ENCODE measurements around the gene S100A16.
"Not testable (repeated sequence)": the region's sequence is repeated elsewhere in the genome, so short reads cannot be mapped to it uniquely, and the experiment has no call there.

S100A16 gene

DNA sequence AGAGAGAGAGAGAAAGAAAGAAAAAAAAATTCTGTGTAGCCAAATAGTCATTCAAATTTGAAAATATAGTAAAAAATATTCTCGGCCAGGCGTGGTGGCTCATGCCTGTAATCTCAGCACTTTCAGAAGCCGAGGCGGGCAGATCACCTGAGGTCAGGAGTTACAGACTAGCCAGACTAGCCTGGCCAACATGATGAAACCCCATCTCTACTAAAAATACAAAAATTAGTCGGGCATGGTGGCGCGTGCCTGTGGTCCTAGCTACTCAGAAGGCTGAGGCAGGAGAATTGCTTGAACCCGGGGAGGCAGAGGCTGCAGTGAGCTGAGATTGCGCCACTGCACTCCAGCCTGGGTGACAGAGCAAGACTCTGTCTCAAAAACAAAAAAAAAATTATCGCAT lies 24.9 kb downstream of the S100A16 start:
- not testable (repeated sequence) for FAIRE-seq; DNase-seq (ENCODE audit: low spot score)

DNA sequence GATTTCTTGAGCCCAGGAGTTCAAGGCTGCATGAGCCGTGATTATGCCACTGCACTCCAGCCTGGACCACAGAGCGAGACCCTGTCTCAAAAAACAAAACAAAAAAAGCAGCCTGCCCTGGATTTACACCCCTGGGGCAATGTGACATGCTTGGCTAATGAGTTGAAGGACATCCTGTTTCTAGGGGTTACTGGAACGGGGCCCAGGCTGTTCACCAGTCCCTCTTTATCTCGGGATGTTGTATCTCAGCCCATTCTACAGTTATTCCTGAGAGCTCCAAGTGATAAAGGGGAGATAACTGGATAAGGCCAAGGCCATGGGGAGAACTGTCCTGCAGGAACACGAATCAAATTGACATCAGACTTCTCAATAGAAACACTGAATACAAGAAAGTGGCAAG lies 25.6 kb downstream of the S100A16 start:
- no peak for DNase-seq (ENCODE audit: low spot score)
- no peak for FAIRE-seq

DNA sequence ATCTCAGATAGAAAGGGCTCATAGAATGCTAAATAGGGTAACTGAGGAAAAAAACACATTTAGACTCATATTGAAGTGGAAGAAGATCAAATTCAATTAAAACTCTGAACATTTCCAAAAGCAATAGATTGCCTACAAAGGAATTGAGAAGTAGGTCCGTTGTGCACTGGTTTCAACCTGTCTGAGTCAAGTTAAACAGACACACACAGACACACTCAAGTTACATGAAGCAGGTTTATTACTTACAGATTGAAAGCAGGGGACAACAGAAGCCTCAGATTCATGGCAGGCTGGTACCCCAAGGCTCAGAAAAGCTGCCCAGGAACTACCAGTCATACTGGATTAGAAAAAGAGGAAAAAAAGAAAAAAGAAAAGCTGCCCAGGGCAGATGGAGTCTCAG lies 26.6 kb downstream of the S100A16 start:
- FAIRE-seq: no peak
- no peak for DNase-seq (ENCODE audit: low spot score)

DNA sequence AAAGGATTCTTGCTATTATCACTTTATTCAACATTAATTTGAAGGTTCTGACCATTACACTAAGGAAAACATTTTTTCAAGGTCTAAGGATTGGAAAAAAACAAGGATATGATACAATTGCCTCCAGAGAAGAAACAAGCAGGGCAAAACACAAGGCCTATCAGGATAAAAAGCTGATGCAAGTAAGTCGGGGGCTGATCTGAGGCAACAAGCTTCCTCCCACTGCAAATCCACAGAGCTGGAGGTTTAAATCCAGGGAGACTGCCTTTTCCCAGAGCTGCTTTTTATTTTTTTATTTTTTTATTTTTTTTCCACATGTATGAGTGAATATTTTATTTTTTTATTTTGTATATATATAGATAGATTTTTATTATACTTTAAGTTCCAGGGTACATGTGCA lies 27.9 kb downstream of the S100A16 start:
- FAIRE-seq (no peak), DNase-seq (ENCODE audit: low spot score) (no peak)

DNA sequence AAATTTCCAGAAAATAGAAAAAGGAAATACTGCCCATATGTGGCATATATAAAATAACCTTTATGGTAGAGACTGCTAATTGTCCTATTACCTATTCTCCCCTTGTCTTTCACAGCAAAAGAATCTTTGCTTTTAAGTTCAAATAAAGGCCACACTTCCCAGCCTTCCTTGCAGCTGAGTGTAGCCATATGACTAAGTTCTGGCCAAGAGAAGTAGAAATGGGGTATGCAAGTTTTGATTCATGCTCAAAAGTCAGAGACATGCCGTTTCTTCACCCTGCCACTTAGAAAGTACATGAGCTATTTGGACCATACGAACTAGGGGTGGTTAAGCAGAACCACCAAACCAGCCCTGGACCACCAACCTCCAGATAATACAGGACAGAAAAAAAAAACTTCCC lies 29.0 kb downstream of the S100A16 start:
- no peak for FAIRE-seq
- DNase-seq (ENCODE audit: low spot score): no peak

DNA sequence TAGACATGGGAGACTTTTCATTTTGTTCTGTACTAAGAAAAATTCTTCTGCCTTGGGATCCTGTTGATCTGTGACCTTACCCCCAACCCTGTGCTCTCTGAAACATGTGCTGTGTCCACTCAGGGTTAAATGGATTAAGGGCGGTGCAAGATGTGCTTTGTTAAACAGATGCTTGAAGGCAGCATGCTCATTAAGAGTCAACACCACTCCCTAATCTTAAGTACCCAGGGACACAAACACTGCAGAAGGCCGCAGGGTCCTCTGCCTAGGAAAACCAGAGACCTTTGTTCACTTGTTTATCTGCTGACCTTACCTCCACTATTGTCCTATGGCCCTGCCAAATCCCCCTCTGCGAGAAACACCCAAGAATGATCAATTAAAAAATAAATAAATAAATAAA lies 29.4 kb downstream of the S100A16 start:
- not testable (repeated sequence) for DNase-seq (ENCODE audit: low spot score); FAIRE-seq

DNA sequence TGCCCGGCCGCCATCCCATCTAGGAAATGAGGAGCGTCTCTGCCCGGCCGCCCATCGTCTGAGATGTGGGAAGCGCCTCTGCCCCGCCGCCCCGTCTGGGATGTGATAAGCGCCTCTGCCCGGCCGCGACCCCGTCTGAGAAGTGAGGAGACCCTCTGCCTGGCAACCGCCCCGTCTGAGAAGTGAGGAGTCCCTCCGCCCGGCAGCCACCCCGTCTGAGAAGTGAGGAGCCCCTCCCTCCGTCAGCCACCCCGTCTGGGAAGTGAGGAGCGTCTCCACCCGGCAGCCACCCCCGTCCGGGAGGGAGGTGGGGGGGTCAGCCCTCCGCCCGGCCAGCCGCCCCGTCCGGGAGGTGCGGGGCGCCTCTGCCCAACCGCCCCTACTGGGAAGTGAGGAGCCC lies 30.1 kb downstream of the S100A16 start:
- not testable (repeated sequence) for DNase-seq (ENCODE audit: low spot score); FAIRE-seq

DNA sequence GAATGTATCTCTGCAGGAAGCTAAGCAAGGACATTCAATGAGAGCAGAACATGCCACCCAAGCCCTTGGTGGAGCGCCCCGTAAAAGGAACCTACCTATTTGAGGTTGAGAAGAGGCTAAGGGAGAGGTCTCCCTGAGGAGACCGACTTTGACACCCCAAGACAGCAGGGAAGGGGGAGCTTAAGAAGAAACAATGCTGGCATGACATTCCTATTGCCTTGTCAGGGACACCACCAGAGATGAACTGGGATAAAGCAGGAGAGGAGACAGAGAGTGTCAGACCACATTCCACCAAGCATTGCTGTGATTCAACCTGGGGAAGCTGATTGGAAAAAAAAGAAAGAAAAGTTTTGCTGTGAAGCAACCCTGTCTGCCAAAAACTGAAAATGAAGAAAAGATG lies 34.0 kb downstream of the S100A16 start:
- no peak for FAIRE-seq
- no peak for DNase-seq (ENCODE audit: low spot score)

DNA sequence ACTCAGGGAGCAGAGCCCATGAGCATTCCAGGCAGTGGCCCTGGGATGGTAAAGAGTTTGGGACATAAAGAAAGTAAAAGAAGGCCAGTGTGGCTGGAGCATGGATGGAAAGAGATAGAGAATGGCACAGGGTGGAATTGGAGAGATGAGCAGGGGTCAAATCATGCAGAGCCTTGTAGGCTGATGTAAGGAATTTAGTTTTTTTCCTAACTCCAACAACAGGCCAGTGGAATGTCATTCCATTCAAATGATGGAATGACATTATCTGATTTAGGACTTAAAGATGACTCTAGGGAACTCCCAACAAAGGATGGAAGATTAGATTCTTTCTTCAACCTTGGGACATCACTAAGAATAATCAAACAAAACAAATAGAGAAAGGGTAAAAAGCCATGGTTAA lies 34.4 kb downstream of the S100A16 start:
- DNase-seq (ENCODE audit: low spot score) (peak; percentile 11), FAIRE-seq (no peak)

DNA sequence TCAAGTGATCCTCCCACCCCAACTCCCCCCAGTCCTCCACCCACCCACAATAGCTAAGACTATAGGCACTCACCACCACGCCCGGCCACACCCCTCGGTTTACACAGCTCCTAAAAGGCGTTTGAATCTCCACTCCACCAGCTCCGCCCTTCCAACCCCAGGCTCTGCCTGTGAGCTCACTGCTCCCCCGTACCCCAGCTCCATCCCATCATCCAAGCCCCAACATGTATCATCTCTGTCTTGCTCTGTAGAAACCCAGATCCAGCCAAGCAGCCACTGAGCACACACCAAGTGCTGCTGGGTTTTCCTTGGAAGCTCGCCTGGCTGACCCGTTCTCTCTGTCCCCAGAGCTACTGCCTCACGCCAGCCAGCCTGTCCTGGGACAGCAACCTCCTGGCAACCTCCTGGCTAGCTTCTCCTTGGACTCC lies 35.3 kb downstream of the S100A16 start:
- FAIRE-seq: no peak

DNA sequence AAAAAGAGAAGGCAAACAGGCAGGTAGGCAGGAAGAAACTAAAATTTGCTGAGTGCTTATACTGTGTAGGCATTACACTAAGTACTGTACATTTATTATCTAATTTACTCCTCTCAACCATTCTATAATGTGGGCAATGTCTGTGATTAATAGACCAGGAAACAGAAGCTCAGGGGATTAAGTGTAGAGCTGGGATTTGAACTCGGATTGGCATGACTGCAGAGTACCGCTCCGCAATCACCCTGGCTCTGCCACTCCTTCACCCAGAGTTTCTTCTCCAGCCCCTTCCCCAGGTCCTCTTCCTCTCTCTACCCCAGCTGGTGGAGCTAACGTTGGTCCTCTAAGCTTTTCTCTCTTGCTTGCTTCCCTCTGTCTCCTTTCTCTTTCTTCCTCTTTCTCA lies 35.8 kb downstream of the S100A16 start:
- no peak for DNase-seq (ENCODE audit: low spot score)
- FAIRE-seq: no peak

More for the DNA sequence above, 35.3 kb downstream of the S100A16 start:
- no peak for DNase-seq (ENCODE audit: low spot score)

DNA sequence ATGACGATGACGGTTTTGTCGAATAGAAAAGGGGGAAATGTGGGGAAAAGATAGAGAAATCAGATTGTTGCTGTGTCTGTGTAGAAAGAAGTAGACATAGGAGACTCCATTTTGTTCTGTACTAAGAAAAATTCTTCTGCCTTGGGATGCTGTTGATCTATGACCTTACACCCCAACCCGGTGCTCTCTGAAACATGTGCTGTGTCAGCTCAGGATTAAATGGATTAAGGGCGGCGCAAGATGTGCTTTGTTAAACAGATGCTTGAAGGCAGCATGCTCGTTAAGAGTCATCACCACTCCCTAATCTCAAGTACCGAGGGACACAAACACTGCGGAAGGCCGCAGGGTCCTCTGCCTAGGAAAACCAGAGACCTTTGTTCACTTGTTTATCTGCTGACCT lies 37.4 kb downstream of the S100A16 start:
- not testable (repeated sequence) for FAIRE-seq; DNase-seq (ENCODE audit: low spot score)

DNA sequence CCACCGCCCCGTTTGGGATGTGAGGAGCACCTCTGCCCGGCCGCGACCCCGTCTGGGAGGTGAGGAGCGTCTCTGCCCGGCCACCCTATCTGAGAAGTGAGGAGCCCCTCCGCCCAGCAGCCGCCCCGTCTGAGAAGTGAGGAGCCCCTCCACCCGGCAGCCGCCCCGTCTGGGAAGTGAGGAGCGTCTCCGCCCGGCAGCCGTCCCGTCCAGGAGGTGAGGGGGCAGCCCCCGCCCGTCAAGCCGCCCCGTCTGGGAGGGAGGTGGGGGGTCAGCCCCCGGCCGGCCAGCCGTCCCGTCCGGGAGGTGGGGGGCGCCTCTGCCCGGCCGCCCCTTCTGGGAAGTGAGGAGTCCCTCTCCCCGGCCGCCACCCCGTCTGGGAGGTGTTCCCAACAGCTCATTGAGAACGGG lies 37.9 kb downstream of the S100A16 start:
- not testable (repeated sequence) for DNase-seq (ENCODE audit: low spot score); FAIRE-seq

DNA sequence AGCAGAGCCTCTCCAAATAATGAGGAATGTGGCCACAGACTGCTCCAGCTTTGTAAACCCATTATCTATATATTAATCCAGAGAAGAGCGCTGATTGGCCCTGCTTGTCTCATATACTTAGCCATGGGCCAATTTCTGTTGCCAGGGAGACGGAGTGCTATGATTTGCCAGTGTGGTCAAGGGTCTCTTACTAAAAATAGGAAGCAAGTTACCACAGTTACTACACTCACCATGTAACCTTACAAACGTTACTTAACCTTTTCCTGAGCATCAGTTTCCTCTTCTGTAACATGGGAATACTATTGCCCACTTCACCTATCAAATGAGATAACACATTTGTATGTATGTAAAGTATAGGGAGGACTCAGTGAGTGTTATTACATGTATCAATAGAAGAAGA lies 39.6 kb downstream of the S100A16 start:
- DNase-seq (ENCODE audit: low spot score) (no peak), FAIRE-seq (no peak)

DNA sequence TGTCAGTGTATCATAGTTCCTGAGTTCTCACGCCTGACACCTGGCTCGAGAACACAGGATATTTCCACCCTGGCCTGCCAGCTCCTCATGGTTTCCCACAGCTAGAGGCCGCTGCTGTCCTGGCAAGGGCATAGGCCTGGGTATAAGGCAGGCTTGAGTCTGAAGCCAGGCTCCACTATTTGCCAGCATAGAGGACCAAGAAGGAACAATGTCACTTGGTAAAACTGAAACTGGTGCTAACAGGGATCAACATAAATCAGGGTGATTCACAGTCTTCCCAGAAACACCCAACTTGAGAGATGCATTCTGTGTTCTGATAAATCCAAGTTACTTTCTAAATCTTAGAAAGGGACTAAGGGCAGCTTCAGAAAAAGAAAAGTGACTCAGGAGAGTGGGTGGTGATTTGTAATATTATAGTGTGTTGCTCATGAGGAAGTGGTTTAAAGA lies 40.3 kb downstream of the S100A16 start:
- DNase-seq (ENCODE audit: low spot score): peak; percentile 81
- peak; percentile 39 for FAIRE-seq

DNA sequence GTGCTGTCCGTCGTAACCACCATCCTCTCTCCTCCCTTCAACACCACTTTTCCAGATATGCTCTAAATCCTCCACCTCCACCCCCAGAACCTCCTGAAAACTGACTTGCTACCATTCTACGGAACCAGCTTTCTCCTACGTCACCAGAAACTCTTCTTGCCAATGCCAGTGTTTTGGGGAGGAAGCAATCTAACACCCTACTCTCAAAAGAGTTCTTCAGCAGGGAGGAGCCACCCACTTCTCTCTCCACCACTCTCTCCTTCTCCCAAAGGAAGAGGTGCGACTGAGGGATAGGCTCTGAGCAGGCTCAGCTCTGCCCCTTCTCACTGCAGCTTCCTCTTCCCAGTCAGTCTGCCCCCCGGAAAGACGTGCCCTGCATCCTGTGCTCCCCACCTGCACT lies 41.2 kb downstream of the S100A16 start:
- FAIRE-seq: no peak
- no peak for DNase-seq (ENCODE audit: low spot score)

DNA sequence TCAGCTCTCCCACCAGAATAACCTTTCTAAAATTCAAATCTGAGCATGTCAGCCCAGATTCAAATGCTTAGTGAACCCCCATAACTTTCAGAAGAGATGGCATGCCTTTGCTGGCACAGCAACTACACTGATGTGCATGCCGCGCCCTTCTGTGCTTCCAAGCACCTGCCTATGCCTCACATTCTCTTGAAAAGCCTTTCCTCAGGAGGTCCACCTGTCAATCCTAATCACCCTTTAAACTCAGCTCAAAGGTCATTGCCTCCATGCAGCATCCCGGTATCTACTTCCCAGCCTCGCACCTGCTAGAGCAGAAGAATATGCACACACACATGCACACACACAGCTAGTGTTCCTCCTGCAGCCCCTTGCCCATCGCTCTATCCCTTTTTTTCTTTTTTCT lies 42.1 kb downstream of the S100A16 start:
- FAIRE-seq: no peak
- DNase-seq (ENCODE audit: low spot score): no peak

DNA sequence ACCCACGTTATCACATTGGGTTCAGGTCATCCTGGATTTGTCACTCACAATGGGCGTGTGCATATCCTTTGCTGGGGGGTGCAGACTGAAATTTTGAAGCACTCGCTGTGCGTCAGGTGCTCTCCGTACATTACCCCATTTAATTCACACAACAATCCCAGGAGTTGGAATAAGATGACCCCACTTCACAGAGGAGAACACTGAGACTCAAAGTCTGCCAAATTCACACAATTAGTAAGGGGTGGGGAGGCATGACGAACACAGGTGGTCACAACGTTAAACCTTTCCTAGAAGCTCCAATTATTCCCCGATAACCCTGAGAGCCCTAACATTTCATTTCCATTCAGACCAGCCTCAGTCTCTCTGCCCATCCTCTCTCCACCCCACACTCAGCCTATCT lies 43.5 kb downstream of the S100A16 start:
- FAIRE-seq: no peak

DNA sequence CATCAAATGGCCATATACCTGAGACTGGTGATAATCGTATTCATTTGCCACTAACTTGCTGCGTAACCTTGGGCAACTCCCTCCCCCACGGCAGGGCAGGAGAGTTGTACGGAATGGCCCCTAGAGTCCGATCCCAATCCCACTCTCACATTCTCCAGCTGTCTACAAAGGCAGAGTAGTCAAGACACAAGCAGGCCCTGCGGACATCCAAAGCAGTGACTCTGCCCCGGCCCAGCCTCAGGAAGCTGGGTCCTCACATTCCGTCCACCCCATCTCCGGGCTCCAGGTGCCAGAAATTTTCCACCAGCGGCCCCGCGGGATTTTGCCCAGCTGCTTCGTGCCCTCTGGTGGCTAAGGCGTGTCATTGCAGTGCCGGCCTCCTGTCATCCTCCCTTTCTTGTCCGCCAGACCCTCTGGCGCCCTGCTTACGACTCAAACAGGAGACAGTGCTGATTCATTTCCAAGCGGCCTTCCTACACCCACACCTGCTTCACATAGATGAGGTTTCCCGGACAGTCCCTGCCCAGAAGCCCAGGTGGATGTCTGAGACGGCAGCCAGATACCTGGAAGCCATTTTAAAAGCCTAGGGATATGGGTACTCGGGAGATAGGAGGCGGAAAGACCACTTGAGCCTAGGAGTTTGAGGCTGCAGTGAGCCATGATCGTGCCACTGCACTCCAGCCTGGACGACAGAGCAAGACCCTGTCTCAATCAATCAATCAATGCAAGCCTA lies 44.4 kb downstream of the S100A16 start:
- peak; percentile 72 for FAIRE-seq

More for the DNA sequence above, 43.5 kb downstream of the S100A16 start:
- DNase-seq (ENCODE audit: low spot score): no peak

DNA sequence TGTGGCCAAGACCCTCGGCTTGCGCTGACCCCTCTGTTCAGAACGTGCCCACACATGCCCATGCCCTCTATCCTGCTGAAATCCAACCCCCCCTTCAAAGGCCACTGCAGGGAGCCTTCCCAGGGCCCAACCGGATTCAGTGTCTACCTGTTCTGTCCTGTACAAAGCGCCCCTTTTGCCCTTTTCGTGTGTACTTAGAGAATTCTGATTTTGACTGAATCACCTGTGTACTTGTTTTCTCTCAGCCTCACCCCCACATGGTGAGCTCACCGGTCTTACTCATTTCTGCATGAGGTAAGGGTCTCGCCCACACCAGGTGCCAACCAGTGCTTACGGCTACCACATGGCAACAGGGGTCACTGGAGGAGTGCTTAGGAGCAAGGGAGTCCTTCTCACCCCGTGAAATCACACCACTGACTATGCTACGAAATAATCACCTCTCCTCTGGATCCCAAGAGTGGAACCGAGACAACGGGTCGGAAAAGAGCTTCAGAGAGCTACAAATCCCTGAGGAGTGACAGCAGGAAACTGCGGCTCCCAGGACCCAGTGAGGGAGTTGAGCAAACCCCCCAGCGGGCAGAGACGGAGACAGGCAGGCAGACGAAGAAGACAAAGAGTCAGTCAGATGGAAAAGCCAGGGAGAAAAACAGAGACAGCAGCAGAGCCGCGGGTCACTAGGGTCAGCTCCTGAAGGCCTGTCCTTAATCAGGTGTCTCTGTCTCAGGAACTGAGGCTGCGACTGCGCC lies 45.1 kb downstream of the S100A16 start:
- FAIRE-seq: peak; percentile 78
- peak; percentile 92 for DNase-seq (ENCODE audit: low spot score)

More for the DNA sequence above, 44.4 kb downstream of the S100A16 start:
- peak; percentile 93 for DNase-seq (ENCODE audit: low spot score)

DNA sequence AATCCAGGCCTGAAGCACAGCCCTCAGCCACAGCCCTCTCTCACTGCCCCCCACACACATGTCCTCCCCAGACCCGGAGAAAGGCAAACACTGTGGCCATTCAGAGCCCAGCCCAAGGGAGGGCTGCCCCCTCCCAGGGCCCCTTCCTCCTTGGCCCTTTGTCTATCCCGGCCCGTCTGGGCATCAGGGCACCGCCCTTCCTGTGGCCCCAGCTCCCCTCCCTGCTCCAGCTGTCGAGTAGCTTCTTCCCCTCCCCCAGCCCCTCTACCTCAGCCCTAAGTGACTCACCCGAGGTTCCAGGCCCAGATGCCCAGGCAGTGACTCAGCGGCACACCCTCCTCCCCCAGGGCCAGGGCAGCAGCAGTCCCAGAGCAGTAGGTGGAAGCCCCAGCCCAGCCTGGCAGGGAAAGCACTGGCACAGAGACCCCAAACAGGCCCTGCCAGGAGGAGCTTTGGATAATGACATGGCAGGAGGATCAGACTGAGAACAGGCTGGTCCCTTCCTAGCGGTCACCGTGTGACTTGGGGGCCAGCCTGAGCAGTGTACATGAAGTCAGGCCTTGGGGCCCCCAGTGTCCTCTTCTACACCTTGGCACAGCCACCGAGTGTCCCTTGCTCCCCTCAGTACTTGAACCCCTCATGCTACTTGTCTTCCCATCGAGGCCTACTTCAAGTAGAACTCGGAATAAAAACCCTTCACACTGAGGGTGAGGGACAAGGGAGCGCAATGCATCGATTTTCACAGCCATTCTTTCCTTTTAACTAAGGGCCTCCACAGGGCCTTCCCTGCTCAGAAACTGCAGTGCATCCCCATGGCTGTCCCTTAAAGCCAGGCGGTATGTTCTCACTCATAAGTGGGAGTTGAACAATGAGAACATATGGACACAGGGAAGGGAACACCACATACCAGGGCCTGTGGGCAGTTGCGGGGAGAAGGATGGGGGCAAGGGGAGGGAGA lies 46.2 kb downstream of the S100A16 start:
- peak; percentile 90 for FAIRE-seq

More for the DNA sequence above, 46.2 kb downstream of the S100A16 start:
- peak; percentile 99 for DNase-seq (ENCODE audit: low spot score)

Data from RCC 7860 (cell line).